ENCODE data around the gene AUP1. TPM values are rescaled to one million over a fixed set of nuclear protein-coding genes. Genes with fewer than 3 reads are reported as not detected.

Gene AUP1
- total RNA-seq, 2 experiments from 2014 or later, result 126 to 127 TPM

- Mint-ChIP-seq H3K36me3 (peaks cover 33% of the 10 kb centered on the region), H3K9me3 (peaks cover 2% of the 10 kb centered on the region), H3K27me3 (no peaks in the 10 kb centered on the region), H3K4me3 (no peak overlapping the region), H3K4me1 (peaks cover 36% of the 10 kb centered on the region), H3K27ac (no peak overlapping the region)
- ATAC-seq (ENCODE audit: low read depth) (no peak), DNase-seq (no peak)
- POLR2A ChIA-PET, result interaction anchor here (1.4 kb wide), 1 partner anchor 9 kb away, joined by 4 read pairs; no protein-coding TSS in a partner anchor
Observed at GRCh38 chr2:74526649-74527230, 2.8 kb downstream of the AUP1 start.

GRCh38 chr2:74525717-74526648, 3.5 kb downstream of the AUP1 start, which contains the start of gene DQX1:
Gene DQX1, minus strand, starts transcription at chr2:74526231. Its CDS starts 502 bp downstream, at chr2:74525729.
- H3K4me1 Mint-ChIP-seq, result peaks cover 31% of the 10 kb centered on the region

GRCh38 chr2:74524955-74525716, 4.4 kb downstream of the AUP1 start:
- DNase-seq, result no peak
- ATAC-seq (ENCODE audit: low read depth), result no peak
- H3K27ac Mint-ChIP-seq, result no peak overlapping the region
- peaks cover 2% of the 10 kb centered on the region for H3K9me3 Mint-ChIP-seq
- H3K36me3 Mint-ChIP-seq, result peaks cover 29% of the 10 kb centered on the region
- H3K4me1 Mint-ChIP-seq, result peaks cover 26% of the 10 kb centered on the region
- H3K27me3 Mint-ChIP-seq, result peaks cover 10% of the 10 kb centered on the region
- POLR2A ChIA-PET, result no interaction called here
- H3K4me3 Mint-ChIP-seq, result no peak overlapping the region

More at GRCh38 chr2:74525717-74526648, 3.5 kb downstream of the AUP1 start, which contains the start of gene DQX1:
- DNase-seq (no peak), ATAC-seq (ENCODE audit: low read depth) (no peak)
- Mint-ChIP-seq H3K4me3 (no peak within 1 kb of the TSS), H3K9me3 (peaks cover 2% of the 10 kb centered on the region), H3K27me3 (peaks cover 3% of the 10 kb centered on the region), H3K27ac (peak within 1 kb of the TSS; percentile 12), H3K36me3 (peaks cover 31% of the 10 kb centered on the region)
- POLR2A ChIA-PET, result no interaction called here

GRCh38 chr2:74524005-74524404, 5.5 kb downstream of the AUP1 start:
- H3K9me3 Mint-ChIP-seq, result peaks cover 2% of the 10 kb centered on the region
- H3K4me3 Mint-ChIP-seq, result no peak overlapping the region
- ATAC-seq (ENCODE audit: low read depth), result no peak
- H3K27me3 Mint-ChIP-seq, result peaks cover 20% of the 10 kb centered on the region
- H3K36me3 Mint-ChIP-seq, result peaks cover 26% of the 10 kb centered on the region
- no peak for DNase-seq
- POLR2A ChIA-PET, result no interaction called here
- H3K27ac Mint-ChIP-seq, result no peak overlapping the region
- H3K4me1 Mint-ChIP-seq, result peaks cover 26% of the 10 kb centered on the region

GRCh38 chr2:74522516-74522915, 7.0 kb downstream of the AUP1 start:
- DNase-seq (no peak), ATAC-seq (ENCODE audit: low read depth) (no peak)
- H3K4me3 Mint-ChIP-seq, result no peak overlapping the region
- H3K4me1 Mint-ChIP-seq, result peaks cover 14% of the 10 kb centered on the region
- POLR2A ChIA-PET, result interaction anchor here (1.0 kb wide), 1 partner anchor 13 kb away, joined by 4 read pairs; no protein-coding TSS in a partner anchor
- H3K27ac Mint-ChIP-seq, result no peak overlapping the region
- peaks cover 16% of the 10 kb centered on the region for H3K36me3 Mint-ChIP-seq
- H3K27me3 Mint-ChIP-seq, result peaks cover 33% of the 10 kb centered on the region
- H3K9me3 Mint-ChIP-seq, result peaks cover 2% of the 10 kb centered on the region

GRCh38 chr2:74516650-74517049, 12.9 kb downstream of the AUP1 start:
- Mint-ChIP-seq H3K36me3 (peaks cover 5% of the 10 kb centered on the region), H3K27me3 (peaks cover 78% of the 10 kb centered on the region), H3K4me1 (peaks cover 16% of the 10 kb centered on the region), H3K27ac (no peak overlapping the region), H3K4me3 (peak overlapping the region; percentile 81), H3K9me3 (peaks cover 1% of the 10 kb centered on the region)
- POLR2A ChIA-PET, result interaction anchor here (1.1 to 1.4 kb wide), 3 partner anchors 13 to 17 kb away, joined by 3 to 5 read pairs (median 4); partner anchors contain the start of genes AUP1 and HTRA2
- ATAC-seq (ENCODE audit: low read depth), result no peak
- DNase-seq, result no peak

GRCh38 chr2:74515981-74516633, 13.4 kb downstream of the AUP1 start:
- Mint-ChIP-seq H3K27ac (no peak overlapping the region), H3K9me3 (peaks cover 1% of the 10 kb centered on the region), H3K4me1 (peaks cover 16% of the 10 kb centered on the region), H3K4me3 (peak overlapping the region; percentile 81), H3K27me3 (peaks cover 81% of the 10 kb centered on the region), H3K36me3 (peaks cover 5% of the 10 kb centered on the region)
- DNase-seq, result peak; percentile 82
- ATAC-seq (ENCODE audit: low read depth), result peak; percentile 77
- POLR2A ChIA-PET, result interaction anchor here (0.9 to 1.4 kb wide), 4 partner anchors 13 to 51 kb away, joined by 3 to 5 read pairs (median 4); partner anchors contain the start of genes AUP1 and HTRA2

GRCh38 chr2:74515271-74515980, 14.1 kb downstream of the AUP1 start:
- Mint-ChIP-seq H3K4me3 (peak overlapping the region; percentile 78), H3K36me3 (peaks cover 5% of the 10 kb centered on the region), H3K27me3 (peaks cover 79% of the 10 kb centered on the region), H3K27ac (peak overlapping the region; percentile 62), H3K4me1 (peaks cover 18% of the 10 kb centered on the region), H3K9me3 (peaks cover 1% of the 10 kb centered on the region)
- POLR2A ChIA-PET, result interaction anchor here (0.9 to 2.6 kb wide), 7 partner anchors 11 to 52 kb away, joined by 3 to 10 read pairs (median 3); partner anchors contain the start of genes AUP1, HTRA2 and LBX2
- peak; percentile 49 for DNase-seq
- ATAC-seq (ENCODE audit: low read depth), result peak; percentile 1

- POLR2A ChIA-PET, result interaction anchor here (1.2 to 2.6 kb wide), 3 partner anchors 11 to 15 kb away, joined by 3 to 10 read pairs (median 3); partner anchors contain the start of genes AUP1, HTRA2 and LBX2
- Mint-ChIP-seq H3K36me3 (peaks cover 5% of the 10 kb centered on the region), H3K27me3 (peaks cover 75% of the 10 kb centered on the region), H3K4me1 (peaks cover 20% of the 10 kb centered on the region), H3K27ac (peak within 1 kb of the TSS; percentile 62), H3K4me3 (peak within 1 kb of the TSS; percentile 78), H3K9me3 (peaks cover 1% of the 10 kb centered on the region)
- ATAC-seq (ENCODE audit: low read depth) (peak; percentile 16), DNase-seq (peak; percentile 54)
Observed at GRCh38 chr2:74514368-74515270, 14.9 kb downstream of the AUP1 start, which contains the start of gene TLX2. Gene TLX2, plus strand, starts transcription at chr2:74514450. Its CDS starts 357 bp downstream, at chr2:74514807.

GRCh38 chr2:74513605-74514367, 15.7 kb downstream of the AUP1 start:
- Mint-ChIP-seq H3K27me3 (peaks cover 69% of the 10 kb centered on the region), H3K4me3 (peak overlapping the region; percentile 39), H3K36me3 (peaks cover 5% of the 10 kb centered on the region), H3K4me1 (peaks cover 20% of the 10 kb centered on the region), H3K9me3 (peaks cover 1% of the 10 kb centered on the region), H3K27ac (no peak overlapping the region)
- POLR2A ChIA-PET, result interaction anchor here (0.7 to 2.6 kb wide), 3 partner anchors 10 to 89 kb away, joined by 3 to 10 read pairs (median 3); partner anchors contain the start of genes AUP1 and HTRA2
- ATAC-seq (ENCODE audit: low read depth), result no peak
- peak; percentile 55 for DNase-seq
